Fibroblast of lung (primary cell): ENCODE results near the gene PGA3. TPM values are rescaled to one million over a fixed set of nuclear protein-coding genes. Genes with fewer than 3 reads are reported as not detected.
A peak's percentile ranks its signal among the peaks of the same experiment; 100 is the strongest.

Experiments
- DNase-seq, 2 donors: peaks; one replicate each; pipeline versions ENCODE4 v3.0.0 to v3.0.0-alpha.2; 2010; ENCODE audit warnings: low read depth in 2 of 2
- H2AFZ ChIP-seq: 2 replicates; pipeline ENCODE4 v1.5.1; 2012; ENCODE audit warnings: low read length, control low read depth, inconsistent platforms
- H3K27ac ChIP-seq: 2 replicates; pipeline ENCODE4 v1.5.1; 2011; ENCODE audit warnings: low read length, control low read depth; ENCODE audit not compliant: insufficient read depth
- H3K27me3 ChIP-seq: 2 replicates; pipeline ENCODE4 v1.5.1; 2011; ENCODE audit warnings: mild to moderate bottlenecking, low read length; ENCODE audit not compliant: control insufficient read depth, insufficient read depth
- H3K36me3 ChIP-seq: 2 replicates; pipeline ENCODE4 v1.5.1; 2011; ENCODE audit warnings: low read length; ENCODE audit not compliant: control insufficient read depth, insufficient read depth
- H3K4me1 ChIP-seq: 2 replicates; pipeline ENCODE4 v1.5.1; 2011; ENCODE audit warnings: low read length; ENCODE audit not compliant: control insufficient read depth, insufficient read depth; ENCODE audit errors: extremely low read depth
- H3K4me2 ChIP-seq: 2 replicates; pipeline ENCODE4 v1.5.1; 2011; ENCODE audit warnings: low read length, control low read depth; ENCODE audit not compliant: insufficient read depth; ENCODE audit errors: extremely low read depth
- H3K4me3 ChIP-seq, 4 experiments: fragments of 200-600 bp in 1 of 4; sonication (generic) in 1 of 4; replicated peaks in 1 of 4; 2 replicates each; pipeline ENCODE4 v1.5.1; 2011 to 2016; ENCODE audit warnings: low read length in 4 of 4, low read depth in 3 of 4, mild to moderate bottlenecking in 3 of 4, control low read depth in 2 of 4, inconsistent platforms in 1 of 4, mixed read lengths in 1 of 4; ENCODE audit not compliant: insufficient read depth in 1 of 4; ENCODE audit errors: control extremely low read depth in 1 of 4
- H3K79me2 ChIP-seq: 2 replicates; pipeline ENCODE4 v1.5.1; 2012; ENCODE audit warnings: mild to moderate bottlenecking, low read length, inconsistent platforms; ENCODE audit not compliant: control insufficient read depth, insufficient read depth
- H3K9ac ChIP-seq: 2 replicates; pipeline ENCODE4 v1.5.1; 2011; ENCODE audit warnings: mild to moderate bottlenecking, low read length, control low read depth; ENCODE audit not compliant: insufficient read depth
- H3K9me3 ChIP-seq: 2 replicates; pipeline ENCODE4 v1.5.1; 2012; ENCODE audit warnings: low read depth, low read length; ENCODE audit not compliant: control insufficient read depth, insufficient read depth
- H4K20me1 ChIP-seq: 2 replicates; pipeline ENCODE4 v1.5.1; 2011; ENCODE audit warnings: low read length; ENCODE audit not compliant: control insufficient read depth, insufficient read depth; ENCODE audit errors: extremely low read depth
- EZH2 ChIP-seq: IDR thresholded peaks from 2 replicates; pipeline ENCODE4 v1.5.1; 2012; ENCODE audit warnings: low read length, control low read depth, mild to moderate bottlenecking; ENCODE audit errors: missing control alignments
- polyA plus RNA-seq, 2 donors: library from polyadenylated mRNA; depleted of rRNA in 1 of 2; stranded (reverse) in 1 of 2; unstranded in 1 of 2; fragments of >200 nt; gene quantifications; 2 replicates each; pipeline ENCODE4 v1.2.1, GENCODE V29; 2011 to 2012; ENCODE audit warnings: missing spikeins in 1 of 2
- total RNA-seq: library from RNA; depleted of rRNA; stranded (reverse); fragments of >200 nt; gene quantifications from 2 replicates; pipeline ENCODE4 v1.2.1, GENCODE V29; 2014
- TF ChIP-seq, protein P1 (sequence below), 2 donors: IDR thresholded peaks in 1 of 2; conservative IDR thresholded peaks in 1 of 2; 1 replicate in 1 of 2; 2 replicates in 1 of 2; pipeline ENCODE4 v1.5.1; 2011 to 2012; ENCODE audit warnings: low read length in 2 of 2, control low read depth in 1 of 2, inconsistent platforms in 1 of 2, low read depth in 1 of 2, mild to moderate bottlenecking in 1 of 2

PGA3 gene
- total and polyA plus RNA-seq, 2 donors (not counting 1 experiment from before 2014, with no cell fraction given), result 0.24 to 4.3 TPM

DNA sequence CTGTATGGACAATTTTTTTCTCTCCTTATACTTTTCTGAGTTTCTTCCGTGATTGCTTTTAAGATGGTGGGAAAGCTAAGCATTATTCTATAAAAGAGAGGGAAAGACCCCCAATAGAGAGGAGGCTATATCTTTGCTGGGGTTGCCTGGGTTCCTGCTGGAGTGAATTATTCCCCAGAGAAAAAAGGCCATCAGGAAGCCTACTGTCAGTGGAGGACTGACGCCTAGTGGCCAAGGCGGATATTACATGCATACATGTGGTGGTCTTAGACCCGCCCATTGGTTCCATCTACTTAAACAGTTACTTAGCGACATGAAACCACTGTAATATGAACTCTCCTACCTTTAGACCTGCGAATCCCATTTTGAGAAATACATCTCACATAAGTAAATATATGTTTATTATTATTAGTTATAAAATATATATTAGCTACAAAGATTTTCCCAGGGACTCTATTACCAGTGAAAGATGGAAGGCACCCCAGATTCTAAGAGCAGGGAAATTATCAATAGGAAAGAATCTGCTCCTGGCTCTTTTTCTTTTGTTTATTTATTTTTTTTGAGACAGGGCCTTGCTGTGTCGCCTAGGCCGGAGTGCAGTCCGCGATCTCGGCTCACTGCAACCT lies 15.7 kb upstream of the PGA3 start:
- H2AFZ ChIP-seq, result no peak overlapping the region
- TF ChIP-seq, protein P1, sequence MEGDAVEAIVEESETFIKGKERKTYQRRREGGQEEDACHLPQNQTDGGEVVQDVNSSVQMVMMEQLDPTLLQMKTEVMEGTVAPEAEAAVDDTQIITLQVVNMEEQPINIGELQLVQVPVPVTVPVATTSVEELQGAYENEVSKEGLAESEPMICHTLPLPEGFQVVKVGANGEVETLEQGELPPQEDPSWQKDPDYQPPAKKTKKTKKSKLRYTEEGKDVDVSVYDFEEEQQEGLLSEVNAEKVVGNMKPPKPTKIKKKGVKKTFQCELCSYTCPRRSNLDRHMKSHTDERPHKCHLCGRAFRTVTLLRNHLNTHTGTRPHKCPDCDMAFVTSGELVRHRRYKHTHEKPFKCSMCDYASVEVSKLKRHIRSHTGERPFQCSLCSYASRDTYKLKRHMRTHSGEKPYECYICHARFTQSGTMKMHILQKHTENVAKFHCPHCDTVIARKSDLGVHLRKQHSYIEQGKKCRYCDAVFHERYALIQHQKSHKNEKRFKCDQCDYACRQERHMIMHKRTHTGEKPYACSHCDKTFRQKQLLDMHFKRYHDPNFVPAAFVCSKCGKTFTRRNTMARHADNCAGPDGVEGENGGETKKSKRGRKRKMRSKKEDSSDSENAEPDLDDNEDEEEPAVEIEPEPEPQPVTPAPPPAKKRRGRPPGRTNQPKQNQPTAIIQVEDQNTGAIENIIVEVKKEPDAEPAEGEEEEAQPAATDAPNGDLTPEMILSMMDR (conservative IDR thresholded peaks at IDR 0.05 in 1 of 2, IDR thresholded peaks at IDR 0.05 in 1 of 2; ENCODE audit: low read depth in 1 of 2, low read length in 2 of 2), result peak; percentile 98
- TF ChIP-seq EZH2, result no peak

DNA sequence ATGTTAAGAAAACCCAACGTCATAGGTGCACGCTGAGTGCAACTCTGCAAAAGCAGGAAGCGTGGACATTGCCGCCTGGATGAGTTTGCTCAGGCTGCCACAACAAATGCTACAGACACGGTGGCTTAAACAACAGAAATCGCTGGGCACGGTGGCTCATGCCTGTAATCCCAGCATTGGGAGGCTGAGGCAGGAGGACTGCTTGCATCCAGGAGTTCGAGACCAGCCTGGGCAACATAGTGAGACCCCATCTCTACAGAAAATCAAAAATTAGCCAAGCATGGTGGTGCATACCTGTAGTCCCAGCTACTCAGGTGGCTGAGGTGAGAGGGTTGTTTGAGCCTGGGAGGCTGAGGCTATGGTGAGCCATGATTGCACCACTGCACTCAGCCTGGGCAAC lies 13.4 kb upstream of the PGA3 start:
- H3K9ac ChIP-seq, result no peak overlapping the region
- no peaks in the 10 kb centered on the region for H3K36me3 ChIP-seq
- H3K4me3 ChIP-seq, result no peak overlapping the region
- DNase-seq, result no peak
- no peaks in the 10 kb centered on the region for H3K79me2 ChIP-seq
- no peaks in the 10 kb centered on the region for H3K9me3 ChIP-seq
- no peaks in the 10 kb centered on the region for H4K20me1 ChIP-seq
- no peaks in the 10 kb centered on the region for H3K4me1 ChIP-seq
- H2AFZ ChIP-seq, result no peak overlapping the region
- no peak overlapping the region for H3K4me2 ChIP-seq
- no peak overlapping the region for H3K27ac ChIP-seq
- no peak for TF ChIP-seq EZH2
- TF ChIP-seq, protein P1 (conservative IDR thresholded peaks at IDR 0.05 in 1 of 2, IDR thresholded peaks at IDR 0.05 in 1 of 2; ENCODE audit: low read depth in 1 of 2, low read length in 2 of 2), result no peak
- H3K27me3 ChIP-seq, result no peaks in the 10 kb centered on the region

More for the DNA sequence above, 15.7 kb upstream of the PGA3 start:
- H3K4me3 ChIP-seq, result no peak overlapping the region
- no peaks in the 10 kb centered on the region for H3K79me2 ChIP-seq
- H3K4me2 ChIP-seq, result no peak overlapping the region
- no peaks in the 10 kb centered on the region for H3K36me3 ChIP-seq
- no peaks in the 10 kb centered on the region for H3K9me3 ChIP-seq
- no peaks in the 10 kb centered on the region for H4K20me1 ChIP-seq
- no peaks in the 10 kb centered on the region for H3K27me3 ChIP-seq
- no peak overlapping the region for H3K27ac ChIP-seq
- no peaks in the 10 kb centered on the region for H3K4me1 ChIP-seq
- DNase-seq, result peak; percentile 65 to 81
- no peak overlapping the region for H3K9ac ChIP-seq

DNA sequence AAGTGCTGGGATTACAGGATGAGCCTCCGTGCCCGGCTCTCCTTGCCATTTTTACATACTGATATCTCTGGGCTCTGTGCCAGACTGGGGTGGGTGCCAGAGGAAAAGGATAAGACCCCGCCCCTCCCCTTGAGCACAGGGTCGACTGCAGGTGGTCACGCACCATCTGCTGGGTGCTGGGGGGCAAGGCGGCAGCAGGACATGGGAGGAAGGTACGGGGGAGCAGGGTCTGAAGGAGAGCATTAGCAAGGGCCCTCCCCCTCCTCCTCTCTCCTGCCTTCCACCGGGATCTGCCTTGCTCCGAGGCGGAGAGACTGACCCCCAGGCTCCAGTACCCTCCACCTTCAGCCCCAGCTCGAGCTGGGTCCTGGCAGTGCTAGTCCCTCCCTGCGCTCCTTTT lies 9.7 kb upstream of the PGA3 start:
- Histone ChIP-seq H3K4me2 (no peak overlapping the region), H3K9ac (no peak overlapping the region), H3K36me3 (no peaks in the 10 kb centered on the region), H2AFZ (no peak overlapping the region), H3K4me1 (no peaks in the 10 kb centered on the region), H3K9me3 (no peaks in the 10 kb centered on the region), H3K79me2 (no peaks in the 10 kb centered on the region), H4K20me1 (no peaks in the 10 kb centered on the region), H3K27me3 (no peaks in the 10 kb centered on the region), H3K4me3 (no peak overlapping the region), H3K27ac (no peak overlapping the region)
- no peak for DNase-seq
- no peak for TF ChIP-seq EZH2
- TF ChIP-seq, protein P1 (conservative IDR thresholded peaks at IDR 0.05 in 1 of 2, IDR thresholded peaks at IDR 0.05 in 1 of 2; ENCODE audit: low read depth in 1 of 2, low read length in 2 of 2), result no peak
